Measurements from ENCODE around the gene C3orf20.
"Not testable (repeated sequence)": the region's sequence is repeated elsewhere in the genome, so short reads cannot be mapped to it uniquely, and the experiment has no call there.

The C3orf20 gene

GRCh38 chr3:14651440-14652251 is 23.3 kb upstream of the C3orf20 start, which contains the start of gene CCDC174:
Gene CCDC174, plus strand, starts transcription at chr3:14651762. Its CDS starts 75 bp downstream, at chr3:14651837.
- DNase-seq: peak; percentile 99

- DNase-seq: not testable (repeated sequence)
These were observed 22.5 kb upstream of the C3orf20 start for GRCh38 chr3:14652360-14652907.

GRCh38 chr3:14657579-14657978 is 17.4 kb upstream of the C3orf20 start:
- no peak for DNase-seq

GRCh38 chr3:14658978-14659377 is 16.0 kb upstream of the C3orf20 start:
- no peak for DNase-seq

GRCh38 chr3:14660942-14661341 is 14.0 kb upstream of the C3orf20 start:
- DNase-seq: no peak

GRCh38 chr3:14663396-14664135 is 11.4 kb upstream of the C3orf20 start:
- DNase-seq: no peak

GRCh38 chr3:14664170-14664569 is 10.8 kb upstream of the C3orf20 start:
- DNase-seq: no peak

GRCh38 chr3:14672588-14672987 is 2.4 kb upstream of the C3orf20 start:
- DNase-seq: peak; percentile 38

- no peak for DNase-seq
These were observed 1.9 kb downstream of the C3orf20 start for GRCh38 chr3:14676881-14677280.

GRCh38 chr3:14678015-14678503 is 3.1 kb downstream of the C3orf20 start:
- no peak for DNase-seq

GRCh38 chr3:14680115-14680514 is 5.2 kb downstream of the C3orf20 start:
- no peak for DNase-seq

GRCh38 chr3:14680716-14681115 is 5.8 kb downstream of the C3orf20 start:
- no peak for DNase-seq

- DNase-seq: no peak
These were observed 9.5 kb downstream of the C3orf20 start for GRCh38 chr3:14684447-14684846.

GRCh38 chr3:14685179-14685578 is 10.2 kb downstream of the C3orf20 start:
- DNase-seq: peak; percentile 17

GRCh38 chr3:14687360-14687759 is 12.4 kb downstream of the C3orf20 start:
- no peak for DNase-seq

GRCh38 chr3:14688525-14688924 is 13.6 kb downstream of the C3orf20 start:
- peak; percentile 40 for DNase-seq

GRCh38 chr3:14689247-14689980 is 14.5 kb downstream of the C3orf20 start:
- DNase-seq: peak; percentile 50

GRCh38 chr3:14691239-14691638 is 16.3 kb downstream of the C3orf20 start:
- DNase-seq: peak; percentile 55

GRCh38 chr3:14691719-14692118 is 16.8 kb downstream of the C3orf20 start:
- DNase-seq: no peak

- no peak for DNase-seq
These were observed 23.8 kb downstream of the C3orf20 start for GRCh38 chr3:14698601-14699244.

- DNase-seq: no peak
These were observed 24.7 kb downstream of the C3orf20 start for GRCh38 chr3:14699643-14700042.

GRCh38 chr3:14700891-14701290 is 25.9 kb downstream of the C3orf20 start:
- no peak for DNase-seq
